Stimulated activated CD4-positive, alpha-beta T cell treated with anti-CD3 and anti-CD28 coated beads, Interleukin-4, amount 100 ng/mL, for 1 hour (primary cell): ENCODE data around the gene ROR1.

Experiments used
- DNase-seq: peaks from one replicate; pipeline ENCODE4 v3.0.0-alpha.2; 2020

Gene ROR1

GRCh38 chr1:63914706-63915105 lies 140.9 kb downstream of the ROR1 start:
- DNase-seq: no peak

GRCh38 chr1:63915121-63915520 lies 141.3 kb downstream of the ROR1 start:
- DNase-seq: no peak

- no peak for DNase-seq
These were observed 142.9 kb downstream of the ROR1 start for GRCh38 chr1:63916485-63917360.

- no peak for DNase-seq
These were observed 144.0 kb downstream of the ROR1 start for GRCh38 chr1:63917571-63918417.

GRCh38 chr1:63918418-63918945 lies 144.7 kb downstream of the ROR1 start:
- DNase-seq: no peak

GRCh38 chr1:63920154-63921117 lies 146.6 kb downstream of the ROR1 start:
- no peak for DNase-seq

- no peak for DNase-seq
These were observed 147.5 kb downstream of the ROR1 start for GRCh38 chr1:63921359-63921758.

- DNase-seq: no peak
These were observed 148.0 kb downstream of the ROR1 start for GRCh38 chr1:63921802-63922201.

- no peak for DNase-seq
These were observed 149.0 kb downstream of the ROR1 start for GRCh38 chr1:63922848-63923247.

- DNase-seq: no peak
These were observed 149.5 kb downstream of the ROR1 start for GRCh38 chr1:63923302-63923701.

GRCh38 chr1:63924600-63924999 lies 150.8 kb downstream of the ROR1 start:
- DNase-seq: no peak

- DNase-seq: no peak
These were observed 154.6 kb downstream of the ROR1 start for GRCh38 chr1:63928186-63929105.

GRCh38 chr1:63929106-63929478 lies 155.3 kb downstream of the ROR1 start:
- DNase-seq: no peak

- no peak for DNase-seq
These were observed 157.7 kb downstream of the ROR1 start for GRCh38 chr1:63931468-63931867.

GRCh38 chr1:63934697-63935096 lies 160.9 kb downstream of the ROR1 start:
- DNase-seq: no peak

GRCh38 chr1:63935143-63935542 lies 161.3 kb downstream of the ROR1 start:
- DNase-seq: no peak

- DNase-seq: no peak
These were observed 161.7 kb downstream of the ROR1 start for GRCh38 chr1:63935553-63935952.

- DNase-seq: no peak
These were observed 162.5 kb downstream of the ROR1 start for GRCh38 chr1:63936276-63936675.

- no peak for DNase-seq
These were observed 163.0 kb downstream of the ROR1 start for GRCh38 chr1:63936801-63937200.

- no peak for DNase-seq
These were observed 163.7 kb downstream of the ROR1 start for GRCh38 chr1:63937461-63938022.

GRCh38 chr1:63940440-63940839 lies 166.6 kb downstream of the ROR1 start:
- DNase-seq: no peak
